NCI-H774 (cell line): ENCODE measurements around the gene PIK3CG.
"Not testable (repeated sequence)": the region's sequence is repeated elsewhere in the genome, so short reads cannot be mapped to it uniquely, and the experiment has no call there.

Experiments
- DNase-seq: peaks from one replicate; lab custom pipeline; 2025; lab: John Stamatoyannopoulos, UW

PIK3CG gene

DNA sequence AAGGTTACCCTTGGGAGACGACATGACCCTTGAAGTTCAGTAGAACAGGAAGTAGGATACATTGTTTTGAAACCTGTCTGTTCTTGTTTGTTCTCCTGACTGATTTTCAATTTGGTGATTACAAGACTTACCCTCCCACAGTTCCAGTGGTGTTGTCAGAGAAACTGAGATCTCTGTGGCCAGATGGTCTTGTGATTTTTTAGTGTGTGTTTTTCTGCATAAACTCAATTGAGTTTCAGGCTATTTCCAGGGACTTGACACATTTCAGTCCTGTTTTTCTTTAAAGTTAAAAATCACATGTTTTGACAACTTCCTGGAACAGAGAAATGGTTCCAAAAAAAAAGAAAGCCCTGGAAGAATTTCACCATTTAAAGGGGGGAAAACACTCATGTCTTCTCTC lies 22.3 kb downstream of the PIK3CG start:
- no peak for DNase-seq

- no peak for DNase-seq
Measured at GRCh38 chr7:106888204-106888603, 23.1 kb downstream of the PIK3CG start.

- no peak for DNase-seq
Measured at GRCh38 chr7:106890952-106891351, 25.9 kb downstream of the PIK3CG start.

- DNase-seq: no peak
Measured at GRCh38 chr7:106891548-106892410, 26.7 kb downstream of the PIK3CG start.

- DNase-seq: no peak
Measured at GRCh38 chr7:106893591-106893990, 28.5 kb downstream of the PIK3CG start.

DNA sequence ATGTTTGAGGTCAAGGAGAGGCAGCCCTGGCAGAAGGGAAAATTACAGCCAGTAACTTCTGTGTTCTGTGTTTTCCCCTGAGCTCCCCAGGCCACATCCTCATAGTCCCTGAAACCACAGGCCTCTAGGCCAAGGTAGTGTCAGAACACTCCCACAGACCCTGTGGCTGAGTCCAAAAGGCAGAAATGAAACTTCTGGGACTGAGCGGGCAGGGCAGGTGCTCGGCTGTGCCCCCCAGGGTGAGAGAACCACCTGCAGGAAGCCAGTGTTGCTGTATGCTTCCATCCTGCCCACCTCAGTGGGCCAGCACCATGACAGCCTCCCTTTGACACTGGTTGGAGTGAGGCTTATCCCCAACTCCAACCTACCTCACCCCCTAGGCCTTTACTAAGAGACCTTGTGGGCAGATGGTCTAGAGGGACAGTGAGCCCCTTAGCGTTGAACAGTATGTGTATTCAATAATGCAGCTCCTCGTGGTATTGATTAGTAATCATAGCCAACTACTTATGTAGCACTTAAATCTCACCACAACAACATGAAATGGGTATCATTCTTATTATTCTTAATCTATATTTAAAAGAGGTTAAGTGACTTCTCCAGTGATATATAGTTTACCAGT lies 30.3 kb downstream of the PIK3CG start:
- DNase-seq: no peak

GRCh38 chr7:106896231-106896630 lies 31.1 kb downstream of the PIK3CG start:
- DNase-seq: no peak

- DNase-seq: not testable (repeated sequence)
Measured at GRCh38 chr7:106897553-106897952, 32.5 kb downstream of the PIK3CG start.

DNA sequence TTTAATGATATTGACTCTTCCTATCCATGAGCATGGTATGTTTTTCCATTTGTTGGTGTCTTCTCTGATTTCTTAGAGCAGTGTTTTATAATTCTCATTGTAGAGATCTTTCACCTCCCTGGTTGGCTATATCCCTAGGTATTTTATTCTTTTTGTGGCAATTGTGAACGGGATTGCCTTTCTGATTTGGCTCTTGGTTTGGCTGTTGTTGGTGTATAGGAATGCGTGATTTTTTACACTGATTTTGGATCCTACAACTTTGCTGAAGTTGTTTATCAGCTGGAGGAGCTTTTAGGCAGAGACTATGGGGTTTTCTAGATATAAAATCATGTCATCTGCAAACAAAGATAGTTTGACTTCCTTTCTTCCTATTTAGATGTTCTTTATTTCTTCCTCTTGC lies 33.9 kb downstream of the PIK3CG start:
- not testable (repeated sequence) for DNase-seq

- DNase-seq: no peak
Measured at GRCh38 chr7:106901828-106902441, 36.9 kb downstream of the PIK3CG start.

GRCh38 chr7:106905734-106906133 lies 40.7 kb downstream of the PIK3CG start:
- no peak for DNase-seq

GRCh38 chr7:106911959-106912358 lies 46.9 kb downstream of the PIK3CG start:
- no peak for DNase-seq

GRCh38 chr7:106914018-106914607 lies 49.0 kb downstream of the PIK3CG start:
- no peak for DNase-seq

GRCh38 chr7:106915407-106915806 lies 50.3 kb downstream of the PIK3CG start:
- no peak for DNase-seq

GRCh38 chr7:106915873-106916272 lies 50.8 kb downstream of the PIK3CG start:
- DNase-seq: no peak

- no peak for DNase-seq
Measured at GRCh38 chr7:106916679-106917078, 51.6 kb downstream of the PIK3CG start.

DNA sequence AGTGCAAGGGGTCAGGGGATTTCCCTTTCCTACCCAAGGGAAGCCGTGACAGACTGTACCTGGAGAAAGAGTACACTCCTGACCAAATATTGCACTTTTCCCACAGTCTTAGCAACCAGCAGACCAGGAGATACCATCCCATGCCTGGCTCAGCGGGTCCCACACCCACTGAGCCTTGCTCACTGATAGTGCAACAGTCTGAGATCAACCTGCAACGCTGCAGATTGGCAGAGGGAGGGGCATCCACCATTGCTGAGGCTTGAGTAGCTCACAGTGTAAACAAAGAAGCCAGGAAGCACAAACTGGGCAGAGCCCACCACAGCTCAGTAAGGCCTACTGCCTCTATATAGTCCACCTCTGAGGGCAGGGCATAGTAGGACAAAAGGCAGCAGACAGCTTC lies 53.9 kb downstream of the PIK3CG start:
- no peak for DNase-seq

DNA sequence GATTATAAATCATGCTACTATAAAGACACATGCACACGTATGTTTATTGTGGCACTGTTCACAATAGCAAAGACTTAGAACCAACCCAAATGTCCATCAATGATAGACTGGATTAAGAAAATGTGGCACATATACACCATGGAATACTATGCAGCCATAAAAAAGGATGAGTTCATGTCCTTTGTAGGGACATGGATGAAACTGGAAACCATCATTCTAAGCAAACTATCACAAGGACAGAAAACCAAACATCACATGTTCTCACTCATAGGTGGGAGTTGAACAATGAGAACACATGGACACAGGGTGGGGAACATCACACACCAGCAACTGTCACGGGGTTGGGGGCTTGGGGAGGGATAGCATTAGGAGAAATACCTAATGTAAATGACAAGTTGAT lies 59.4 kb downstream of the PIK3CG start:
- DNase-seq: not testable (repeated sequence)

- no peak for DNase-seq
Measured at GRCh38 chr7:106926892-106927291, 61.8 kb downstream of the PIK3CG start.

GRCh38 chr7:106927536-106927935 lies 62.5 kb downstream of the PIK3CG start:
- DNase-seq: no peak

DNA sequence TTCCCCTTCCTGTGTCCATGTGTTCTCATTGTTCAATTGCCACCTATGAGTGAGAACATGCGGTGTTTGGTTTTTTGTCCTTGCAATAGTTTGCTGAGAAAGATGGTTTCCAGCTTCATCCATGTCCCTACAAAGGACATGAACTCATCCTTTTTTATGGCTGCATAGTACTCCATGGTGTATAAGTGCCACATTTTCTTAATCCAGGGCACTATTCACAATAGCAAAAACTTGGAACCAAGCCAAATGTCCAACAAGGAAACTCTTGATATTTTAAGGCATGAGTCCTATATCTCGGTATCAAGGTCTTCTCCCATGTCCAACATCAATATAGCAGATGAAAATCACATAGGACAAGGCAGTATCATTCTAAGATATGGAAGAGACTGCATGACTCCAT lies 64.5 kb downstream of the PIK3CG start:
- not testable (repeated sequence) for DNase-seq

DNA sequence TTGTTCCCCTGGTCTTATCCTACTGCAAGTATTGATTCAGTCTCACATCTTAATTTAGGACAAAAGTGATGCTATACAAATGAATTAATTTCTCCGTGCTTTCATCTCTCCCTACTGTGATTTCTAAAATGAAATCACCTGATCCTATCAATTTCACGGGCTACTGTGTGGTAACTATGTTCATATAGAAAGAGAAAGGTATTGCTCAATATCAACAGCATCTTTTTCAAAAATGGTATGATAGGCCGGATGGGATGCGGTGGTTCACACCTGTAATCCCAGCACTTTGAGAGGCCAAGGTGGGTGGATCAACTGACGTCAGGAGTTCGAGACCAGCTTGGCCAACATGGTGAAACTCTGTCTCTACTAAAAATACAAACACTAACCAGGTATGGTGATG lies 71.2 kb downstream of the PIK3CG start:
- DNase-seq: no peak

- not testable (repeated sequence) for DNase-seq
Measured at GRCh38 chr7:106938122-106938521, 73.0 kb downstream of the PIK3CG start.
